Central memory CD8-positive, alpha-beta T cell (primary cell): Measurements from ENCODE around the gene SLC22A23.

Source experiments
- ATAC-seq: fragments of 150-1000 bp; cut with Tn5 transposase; replicated peaks from 2 replicates; pipeline ENCODE4 v1.10.0; 2022; ENCODE audit warnings: mild to moderate bottlenecking, moderate FRiP score, moderate number of reproducible peaks; ENCODE audit not compliant: poor library complexity, severe bottlenecking; ENCODE audit errors: extremely low read depth
- DNase-seq, 2 donors: peaks; one replicate each; pipeline ENCODE4 v3.0.0; 2021; ENCODE audit warnings: low spot score in 2 of 2
- H3K27ac Mint-ChIP-seq: one replicate; pipeline ENCODE4 v1.8.0; 2022; ENCODE audit warnings: low read depth, mild to moderate bottlenecking, moderate library complexity, mixed read lengths
- H3K27me3 Mint-ChIP-seq: one replicate; pipeline ENCODE4 v1.8.0; 2022; ENCODE audit warnings: mixed read lengths
- H3K36me3 Mint-ChIP-seq: one replicate; pipeline ENCODE4 v1.8.0; 2022; ENCODE audit warnings: mild to moderate bottlenecking, moderate library complexity, mixed read lengths; ENCODE audit not compliant: insufficient read depth
- H3K4me1 Mint-ChIP-seq: one replicate; pipeline ENCODE4 v1.8.0; 2022; ENCODE audit warnings: mixed read lengths
- H3K4me3 Mint-ChIP-seq: one replicate; pipeline ENCODE4 v1.8.0; 2022; ENCODE audit warnings: mild to moderate bottlenecking, moderate library complexity, mixed read lengths
- H3K9me3 Mint-ChIP-seq: one replicate; pipeline ENCODE4 v1.8.0; 2022; ENCODE audit warnings: mixed read lengths

Gene SLC22A23

DNA sequence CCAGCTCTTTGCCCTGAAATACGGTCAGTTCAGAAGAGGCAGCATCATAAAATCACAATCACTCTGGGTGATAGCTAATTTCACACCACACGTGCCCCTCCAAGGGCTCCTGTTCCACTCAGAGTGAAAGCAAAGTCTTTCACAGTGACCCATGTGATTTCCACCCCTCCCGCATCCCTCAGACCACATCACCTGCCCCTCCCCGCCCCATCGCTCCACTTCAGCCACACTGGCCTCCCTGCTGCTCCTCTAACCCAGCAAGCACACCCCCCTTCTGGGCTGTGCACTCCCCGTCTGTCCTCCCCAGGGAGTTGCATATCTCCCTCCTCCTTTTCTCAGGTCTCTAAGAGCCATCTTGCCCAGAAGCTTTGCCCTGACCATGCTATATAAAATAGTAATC lies 123.6 kb downstream of the SLC22A23 start:
- no peak for DNase-seq
- Mint-ChIP-seq H3K27ac (no peak overlapping the region), H3K36me3 (no peaks in the 10 kb centered on the region), H3K9me3 (no peaks in the 10 kb centered on the region), H3K4me1 (peaks cover 5% of the 10 kb centered on the region), H3K4me3 (no peak overlapping the region), H3K27me3 (peaks cover 80% of the 10 kb centered on the region)
- ATAC-seq, result no peak

DNA sequence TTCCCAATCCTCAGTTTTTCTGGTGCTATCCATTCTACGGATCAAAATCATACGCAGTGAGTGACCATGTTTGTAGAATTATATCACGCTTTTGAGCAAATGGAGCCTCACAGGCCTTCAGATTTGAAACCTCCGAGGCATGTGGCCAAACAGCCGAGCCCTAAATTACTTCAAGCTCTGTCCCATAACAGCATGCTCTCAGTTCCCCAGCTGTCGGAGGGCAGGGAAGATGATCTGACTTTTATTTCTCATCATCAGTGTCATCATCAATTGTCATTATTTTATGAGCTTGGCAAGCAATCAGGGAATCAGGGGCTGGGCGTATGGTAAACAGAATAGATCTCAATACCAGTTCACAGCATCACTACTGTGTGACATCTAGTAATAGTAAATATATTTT lies 124.9 kb downstream of the SLC22A23 start:
- no peak for DNase-seq
- Mint-ChIP-seq H3K27me3 (peaks cover 74% of the 10 kb centered on the region), H3K27ac (no peak overlapping the region), H3K4me1 (no peaks in the 10 kb centered on the region), H3K36me3 (no peaks in the 10 kb centered on the region), H3K4me3 (no peak overlapping the region), H3K9me3 (no peaks in the 10 kb centered on the region)
- no peak for ATAC-seq

DNA sequence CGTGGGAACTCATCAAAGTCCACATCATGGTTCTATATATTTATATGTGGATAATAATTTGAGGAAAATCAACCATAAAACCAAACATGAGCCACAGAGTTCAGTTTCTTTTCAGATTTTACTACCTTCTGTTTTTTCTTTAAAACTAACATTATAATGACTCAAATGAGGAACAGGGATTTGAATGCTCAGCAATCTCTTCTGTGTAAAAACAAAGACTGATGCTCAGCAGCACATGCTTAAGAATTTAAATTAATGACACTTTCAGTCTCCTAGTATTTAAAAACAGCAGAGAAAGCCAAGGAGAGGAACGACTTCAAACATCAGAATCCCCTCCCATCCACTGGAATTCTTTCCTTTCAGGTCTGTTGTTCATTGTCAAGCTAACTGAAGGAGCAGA lies 125.4 kb downstream of the SLC22A23 start:
- Mint-ChIP-seq H3K27me3 (peaks cover 69% of the 10 kb centered on the region), H3K36me3 (no peaks in the 10 kb centered on the region), H3K27ac (no peak overlapping the region), H3K4me1 (no peaks in the 10 kb centered on the region), H3K4me3 (no peak overlapping the region), H3K9me3 (no peaks in the 10 kb centered on the region)
- no peak for ATAC-seq
- DNase-seq, result no peak

GRCh38 chr6:3330199-3330598 lies 126.7 kb downstream of the SLC22A23 start:
- Mint-ChIP-seq H3K4me1 (no peaks in the 10 kb centered on the region), H3K4me3 (no peak overlapping the region), H3K27ac (no peak overlapping the region), H3K36me3 (no peaks in the 10 kb centered on the region), H3K9me3 (no peaks in the 10 kb centered on the region), H3K27me3 (peaks cover 60% of the 10 kb centered on the region)
- ATAC-seq (no peak), DNase-seq (no peak)

GRCh38 chr6:3329393-3330051 lies 127.3 kb downstream of the SLC22A23 start:
- Mint-ChIP-seq H3K9me3 (no peaks in the 10 kb centered on the region), H3K4me3 (no peak overlapping the region), H3K36me3 (no peaks in the 10 kb centered on the region), H3K4me1 (no peaks in the 10 kb centered on the region), H3K27me3 (peaks cover 59% of the 10 kb centered on the region), H3K27ac (no peak overlapping the region)
- ATAC-seq (no peak), DNase-seq (no peak)

- H3K36me3 Mint-ChIP-seq, result no peaks in the 10 kb centered on the region
- ATAC-seq, result no peak
- no peak overlapping the region for H3K27ac Mint-ChIP-seq
- peaks cover 61% of the 10 kb centered on the region for H3K27me3 Mint-ChIP-seq
- no peaks in the 10 kb centered on the region for H3K4me1 Mint-ChIP-seq
- no peak for DNase-seq
- no peak overlapping the region for H3K4me3 Mint-ChIP-seq
- H3K9me3 Mint-ChIP-seq, result no peaks in the 10 kb centered on the region
These were observed 128.1 kb downstream of the SLC22A23 start for GRCh38 chr6:3328796-3329195.

DNA sequence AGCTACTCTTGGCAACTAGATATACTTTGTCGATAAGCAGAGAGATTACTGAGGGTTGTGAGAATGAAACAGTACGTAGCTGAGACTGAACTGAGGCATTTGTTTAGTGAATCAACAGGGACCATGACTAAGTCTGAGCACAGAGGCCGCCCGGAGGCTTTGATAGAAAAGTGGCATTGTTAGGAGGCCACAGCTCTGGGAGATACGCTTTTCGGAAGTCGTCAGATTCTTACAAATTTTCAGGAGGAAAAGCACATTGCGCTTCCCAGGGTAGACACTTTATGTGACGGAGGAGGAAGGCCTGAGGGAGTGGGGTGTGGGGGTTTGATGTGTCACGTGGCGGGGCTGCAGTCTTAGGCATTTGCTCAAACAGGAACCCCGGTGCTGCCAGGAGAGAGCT lies 128.7 kb downstream of the SLC22A23 start:
- no peaks in the 10 kb centered on the region for H3K4me1 Mint-ChIP-seq
- peaks cover 61% of the 10 kb centered on the region for H3K27me3 Mint-ChIP-seq
- H3K4me3 Mint-ChIP-seq, result no peak overlapping the region
- ATAC-seq (no peak), DNase-seq (no peak)
- no peaks in the 10 kb centered on the region for H3K36me3 Mint-ChIP-seq
- no peaks in the 10 kb centered on the region for H3K9me3 Mint-ChIP-seq
- no peak overlapping the region for H3K27ac Mint-ChIP-seq

- Mint-ChIP-seq H3K27me3 (peaks cover 61% of the 10 kb centered on the region), H3K9me3 (no peaks in the 10 kb centered on the region), H3K36me3 (no peaks in the 10 kb centered on the region), H3K4me1 (no peaks in the 10 kb centered on the region), H3K27ac (no peak overlapping the region), H3K4me3 (no peak overlapping the region)
- DNase-seq, result no peak
- no peak for ATAC-seq
These were observed 129.4 kb downstream of the SLC22A23 start for GRCh38 chr6:3327403-3327802.

DNA sequence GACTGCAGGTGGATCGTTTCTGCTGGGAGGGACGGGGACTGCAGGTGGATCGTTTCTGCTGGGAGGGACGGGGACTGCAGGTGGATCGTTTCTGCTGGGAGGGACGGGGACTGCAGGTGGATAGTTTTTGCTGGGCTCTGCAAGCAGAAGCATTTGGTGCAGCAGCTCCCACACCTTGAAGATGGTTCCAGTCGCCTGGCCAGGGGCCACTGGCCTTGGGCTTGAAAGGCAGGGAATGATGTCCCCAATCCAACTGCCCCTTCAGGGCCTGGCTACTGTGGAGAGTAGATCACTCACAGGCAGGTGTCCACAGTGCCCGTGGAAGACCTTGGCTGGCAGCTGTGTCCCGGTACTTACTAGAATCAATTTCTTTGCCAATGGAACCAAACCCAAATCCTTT lies 129.9 kb downstream of the SLC22A23 start:
- no peak for DNase-seq
- Mint-ChIP-seq H3K36me3 (no peaks in the 10 kb centered on the region), H3K4me3 (no peak overlapping the region), H3K27ac (no peak overlapping the region), H3K9me3 (no peaks in the 10 kb centered on the region), H3K27me3 (peaks cover 61% of the 10 kb centered on the region), H3K4me1 (no peaks in the 10 kb centered on the region)
- no peak for ATAC-seq

- Mint-ChIP-seq H3K9me3 (no peaks in the 10 kb centered on the region), H3K27ac (no peak overlapping the region), H3K27me3 (peaks cover 61% of the 10 kb centered on the region), H3K4me3 (no peak overlapping the region), H3K4me1 (no peaks in the 10 kb centered on the region), H3K36me3 (no peaks in the 10 kb centered on the region)
- ATAC-seq (no peak), DNase-seq (no peak)
These were observed 130.5 kb downstream of the SLC22A23 start for GRCh38 chr6:3326184-3326971.

DNA sequence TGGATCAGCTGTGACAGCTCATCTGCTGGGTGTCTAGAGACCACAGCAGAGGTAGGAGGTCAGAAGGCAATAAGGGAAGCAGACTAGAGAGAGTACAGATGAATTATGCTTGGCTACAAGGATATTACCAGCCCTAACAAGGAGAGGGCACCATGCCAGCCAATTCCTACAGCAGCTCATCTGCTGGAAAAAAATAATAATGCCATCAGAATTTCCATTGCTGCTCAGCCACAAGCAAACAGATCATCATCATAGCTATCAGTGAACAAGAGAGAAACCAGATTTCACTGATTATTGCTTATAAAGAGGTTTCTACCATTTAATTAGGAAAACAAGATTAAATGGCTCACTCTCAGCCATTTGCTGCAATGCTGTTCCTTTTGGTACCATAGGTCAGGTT lies 131.6 kb downstream of the SLC22A23 start:
- no peak for DNase-seq
- no peaks in the 10 kb centered on the region for H3K36me3 Mint-ChIP-seq

DNA sequence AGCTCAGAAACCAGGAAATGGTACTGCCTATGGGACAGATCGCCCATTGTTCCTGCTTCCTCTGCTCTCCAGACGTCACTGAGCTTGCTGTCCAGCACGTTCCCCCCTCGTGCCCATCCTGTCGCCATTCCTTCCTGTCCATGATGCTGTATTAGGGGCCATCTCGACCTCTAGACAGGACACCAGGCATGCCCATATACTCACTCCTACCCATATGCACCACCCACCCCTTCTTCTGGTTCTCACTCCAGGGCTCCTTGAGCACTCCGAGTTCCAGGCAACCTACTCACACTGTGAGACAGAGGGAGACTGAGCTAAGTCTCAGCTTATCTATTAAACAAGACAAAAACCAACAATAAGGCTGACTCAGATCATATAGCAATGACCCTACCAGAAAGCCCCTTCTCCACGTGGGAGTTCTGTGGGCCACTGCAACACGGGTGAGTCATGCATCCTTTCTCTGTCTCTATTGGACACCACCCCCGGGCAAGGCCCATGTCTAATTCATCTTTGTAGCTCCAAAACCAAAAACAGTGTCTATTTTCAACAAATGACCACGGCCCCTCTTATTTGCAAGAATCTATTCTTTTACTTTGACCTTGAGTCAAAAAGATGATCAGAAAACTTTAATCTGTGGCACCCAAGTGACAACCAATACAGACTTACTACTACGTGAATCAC lies 132.4 kb downstream of the SLC22A23 start:
- ATAC-seq (no peak), DNase-seq (no peak)
- H3K27me3 Mint-ChIP-seq, result peaks cover 63% of the 10 kb centered on the region
- H3K4me1 Mint-ChIP-seq, result no peaks in the 10 kb centered on the region
- H3K9me3 Mint-ChIP-seq, result no peaks in the 10 kb centered on the region
- H3K27ac Mint-ChIP-seq, result no peak overlapping the region
- no peaks in the 10 kb centered on the region for H3K36me3 Mint-ChIP-seq
- H3K4me3 Mint-ChIP-seq, result no peak overlapping the region

More for the DNA sequence above, 131.6 kb downstream of the SLC22A23 start:
- no peak overlapping the region for H3K4me3 Mint-ChIP-seq
- no peak overlapping the region for H3K27ac Mint-ChIP-seq
- no peaks in the 10 kb centered on the region for H3K9me3 Mint-ChIP-seq
- H3K4me1 Mint-ChIP-seq, result no peaks in the 10 kb centered on the region
- ATAC-seq, result no peak
- H3K27me3 Mint-ChIP-seq, result peaks cover 58% of the 10 kb centered on the region
